Neural crest cell (in vitro differentiated cells): Measurements from ENCODE around the gene WDR27. TPM values are rescaled to one million over a fixed set of nuclear protein-coding genes. Genes with fewer than 3 reads are reported as not detected.

Experiments used
- DNase-seq: peaks from one replicate; pipeline ENCODE4 v3.0.0; 2021; ENCODE audit warnings: low read depth, mixed read lengths, low spot score
- H3K27ac Mint-ChIP-seq: one replicate; pipeline ENCODE4 v1.8.0; 2021; ENCODE audit warnings: mild to moderate bottlenecking, mixed read lengths; ENCODE audit not compliant: unreplicated experiment
- H3K27me3 Mint-ChIP-seq: 2 replicates; pipeline ENCODE4 v1.8.0; 2021; ENCODE audit warnings: low read depth, mild to moderate bottlenecking, mixed read lengths
- H3K36me3 Mint-ChIP-seq: 2 replicates; pipeline ENCODE4 v1.8.0; 2021; ENCODE audit warnings: low read depth, mild to moderate bottlenecking, mixed read lengths
- H3K4me1 Mint-ChIP-seq: 2 replicates; pipeline ENCODE4 v1.8.0; 2021; ENCODE audit warnings: mixed read lengths
- H3K4me3 Mint-ChIP-seq: one replicate; pipeline ENCODE4 v1.8.0; 2021; ENCODE audit warnings: mild to moderate bottlenecking, mixed read lengths
- H3K9me3 Mint-ChIP-seq: 2 replicates; pipeline ENCODE4 v1.8.0; 2021; ENCODE audit warnings: mixed read lengths
- CTCF ChIP-seq: fragments of 200-600 bp; sonication (generic); conservative IDR thresholded peaks from 2 replicates; pipeline ENCODE4 v1.5.0; 2021; ENCODE audit warnings: antibody characterized with exemption, mild to moderate bottlenecking
- long read RNA-seq: library from polyadenylated mRNA; unstranded; transcript quantifications from one replicate; pipeline ENCODE4 v2.0.0, GENCODE V29; 2020
- total RNA-seq: library from RNA; stranded (reverse); gene quantifications from 2 replicates; pipeline ENCODE4 v1.2.1, GENCODE V29; 2021

Gene WDR27
- 102 and 103 TPM in 2 replicates for total RNA-seq
- long read RNA-seq, partial matches to known transcripts = 5 of 19 reads
- long read RNA-seq, other reads (novel, unspliced or antisense) = 11 of 19 reads

- Mint-ChIP-seq H3K4me1 (peaks cover 40% of the 10 kb centered on the region), H3K4me3 (peak within 1 kb of the TSS; percentile 97), H3K27me3 (no peaks in the 10 kb centered on the region), H3K36me3 (peaks cover 8% of the 10 kb centered on the region), H3K9me3 (no peaks in the 10 kb centered on the region), H3K27ac (peak within 1 kb of the TSS; percentile 93)
- DNase-seq = peak; percentile 90
- TF ChIP-seq CTCF = no peak
These were observed at the start of gene WDR27, which contains the start of gene C6orf120 for GRCh38 chr6:169701954-169702839. Gene WDR27 (minus strand): TSS chr6:169702029. CDS start chr6:169689005, 13,024 bp downstream. Gene C6orf120 (plus strand): TSS chr6:169702126. CDS start chr6:169702460, 334 bp downstream.

- Mint-ChIP-seq H3K27ac (no peak overlapping the region), H3K27me3 (no peaks in the 10 kb centered on the region), H3K36me3 (peaks cover 10% of the 10 kb centered on the region), H3K9me3 (no peaks in the 10 kb centered on the region), H3K4me3 (peak overlapping the region; percentile 33), H3K4me1 (peaks cover 20% of the 10 kb centered on the region)
- no peak for DNase-seq
- no peak for TF ChIP-seq CTCF
These were observed 44.7 kb upstream of the WDR27 start for GRCh38 chr6:169746556-169746955.

- Mint-ChIP-seq H3K27me3 (no peaks in the 10 kb centered on the region), H3K27ac (no peak overlapping the region), H3K4me1 (peaks cover 11% of the 10 kb centered on the region), H3K9me3 (no peaks in the 10 kb centered on the region), H3K36me3 (peaks cover 10% of the 10 kb centered on the region), H3K4me3 (no peak overlapping the region)
- no peak for DNase-seq
- TF ChIP-seq CTCF = no peak
These were observed 43.6 kb upstream of the WDR27 start for GRCh38 chr6:169745405-169745804.

GRCh38 chr6:169741344-169741743 lies 39.5 kb upstream of the WDR27 start:
- no peaks in the 10 kb centered on the region for H3K27me3 Mint-ChIP-seq
- no peak overlapping the region for H3K27ac Mint-ChIP-seq
- no peak for DNase-seq
- TF ChIP-seq CTCF = no peak
- H3K4me1 Mint-ChIP-seq = no peaks in the 10 kb centered on the region
- H3K9me3 Mint-ChIP-seq = no peaks in the 10 kb centered on the region
- H3K36me3 Mint-ChIP-seq = peaks cover 2% of the 10 kb centered on the region
- H3K4me3 Mint-ChIP-seq = no peak overlapping the region

- Mint-ChIP-seq H3K27ac (no peak overlapping the region), H3K9me3 (no peaks in the 10 kb centered on the region), H3K36me3 (peaks cover 2% of the 10 kb centered on the region), H3K4me1 (no peaks in the 10 kb centered on the region), H3K4me3 (no peak overlapping the region), H3K27me3 (no peaks in the 10 kb centered on the region)
- no peak for TF ChIP-seq CTCF
- no peak for DNase-seq
These were observed 37.2 kb upstream of the WDR27 start for GRCh38 chr6:169738976-169739529.
